ENCODE results near the gene IL32.
"Not testable (repeated sequence)": the region's sequence is repeated elsewhere in the genome, so short reads cannot be mapped to it uniquely, and the experiment has no call there.

IL32 gene

DNA sequence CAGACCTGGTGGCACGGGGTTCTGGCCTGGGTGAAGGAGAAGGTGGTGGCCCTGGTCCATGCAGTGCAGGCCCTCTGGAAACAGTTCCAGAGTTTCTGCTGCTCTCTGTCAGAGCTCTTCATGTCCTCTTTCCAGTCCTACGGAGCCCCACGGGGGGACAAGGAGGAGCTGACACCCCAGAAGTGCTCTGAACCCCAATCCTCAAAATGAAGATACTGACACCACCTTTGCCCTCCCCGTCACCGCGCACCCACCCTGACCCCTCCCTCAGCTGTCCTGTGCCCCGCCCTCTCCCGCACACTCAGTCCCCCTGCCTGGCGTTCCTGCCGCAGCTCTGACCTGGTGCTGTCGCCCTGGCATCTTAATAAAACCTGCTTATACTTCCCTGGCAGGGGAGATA lies 3.7 kb downstream of the IL32 start:
- Mint-ChIP-seq H3K27ac (peak overlapping the region; percentile 93), H3K36me3 (peaks cover 18% of the 10 kb centered on the region), H3K4me1 (ENCODE audit: low read depth) (peaks cover 58% of the 10 kb centered on the region), H3K4me3 (peak overlapping the region; percentile 69)
- not testable (repeated sequence) for H3K27me3 Mint-ChIP-seq; H3K9me3 Mint-ChIP-seq (ENCODE audit: low read depth)

DNA sequence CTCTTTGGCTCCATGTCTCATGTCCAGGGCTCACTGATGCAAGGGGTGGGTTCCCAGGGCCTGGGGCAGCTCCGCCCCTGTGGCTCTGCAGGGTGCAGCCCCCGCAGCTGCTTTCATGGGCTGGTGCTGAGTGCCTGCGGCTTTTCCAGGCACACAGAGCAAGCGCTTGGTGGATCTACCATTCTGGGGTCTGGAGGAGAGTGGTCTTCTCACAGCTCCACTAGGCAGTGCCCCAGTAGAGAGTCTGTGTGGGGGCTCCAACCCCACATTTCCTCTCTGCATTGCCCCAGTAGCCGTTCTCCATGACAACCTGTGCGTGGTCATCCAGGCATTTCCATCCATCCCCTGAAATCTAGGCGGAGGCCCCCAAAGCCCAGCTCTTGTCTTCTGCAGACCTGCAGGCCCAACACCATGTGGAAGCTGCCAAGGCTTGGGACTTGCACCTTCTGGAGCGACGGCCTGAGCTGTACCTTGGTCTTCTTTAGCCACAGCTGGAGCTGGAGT lies 5.2 kb downstream of the IL32 start:
- H3K27ac Mint-ChIP-seq: peak overlapping the region; percentile 93
- peaks cover 61% of the 10 kb centered on the region for H3K4me1 Mint-ChIP-seq (ENCODE audit: low read depth)
- H3K4me3 Mint-ChIP-seq: peak overlapping the region; percentile 69
- H3K9me3 Mint-ChIP-seq (ENCODE audit: low read depth): no peaks in the 10 kb centered on the region
- peaks cover 16% of the 10 kb centered on the region for H3K36me3 Mint-ChIP-seq
- no peaks in the 10 kb centered on the region for H3K27me3 Mint-ChIP-seq

DNA sequence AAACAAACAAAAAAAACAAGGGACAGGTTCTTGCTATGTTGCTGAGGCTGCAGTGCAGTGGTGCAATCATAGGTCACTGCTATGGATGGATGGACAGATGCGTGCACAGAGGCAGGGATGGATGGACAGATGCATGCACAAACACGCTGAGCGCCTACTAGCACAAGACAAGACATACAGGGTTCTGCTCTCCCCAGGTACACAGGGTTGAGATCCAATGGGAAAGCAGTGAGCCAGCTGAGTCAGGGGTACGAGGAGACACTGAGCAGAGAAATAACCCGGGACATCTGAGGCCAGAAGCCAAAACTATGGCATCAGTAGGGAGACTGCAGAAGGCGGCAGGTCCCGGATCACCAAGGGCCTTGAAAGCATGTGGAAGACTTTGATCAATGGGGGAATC lies 6.2 kb downstream of the IL32 start:
- Mint-ChIP-seq H3K4me3 (no peak overlapping the region), H3K9me3 (ENCODE audit: low read depth) (no peaks in the 10 kb centered on the region), H3K27ac (peak overlapping the region; percentile 46), H3K4me1 (ENCODE audit: low read depth) (peaks cover 69% of the 10 kb centered on the region), H3K27me3 (no peaks in the 10 kb centered on the region), H3K36me3 (peaks cover 15% of the 10 kb centered on the region)

GRCh38 chr16:3072148-3072547 lies 6.7 kb downstream of the IL32 start:
- not testable (repeated sequence) for H3K4me3 Mint-ChIP-seq; H3K27me3 Mint-ChIP-seq; H3K9me3 Mint-ChIP-seq (ENCODE audit: low read depth)
- Mint-ChIP-seq H3K27ac (peak overlapping the region; percentile 46), H3K4me1 (ENCODE audit: low read depth) (peaks cover 72% of the 10 kb centered on the region), H3K36me3 (peaks cover 13% of the 10 kb centered on the region)

DNA sequence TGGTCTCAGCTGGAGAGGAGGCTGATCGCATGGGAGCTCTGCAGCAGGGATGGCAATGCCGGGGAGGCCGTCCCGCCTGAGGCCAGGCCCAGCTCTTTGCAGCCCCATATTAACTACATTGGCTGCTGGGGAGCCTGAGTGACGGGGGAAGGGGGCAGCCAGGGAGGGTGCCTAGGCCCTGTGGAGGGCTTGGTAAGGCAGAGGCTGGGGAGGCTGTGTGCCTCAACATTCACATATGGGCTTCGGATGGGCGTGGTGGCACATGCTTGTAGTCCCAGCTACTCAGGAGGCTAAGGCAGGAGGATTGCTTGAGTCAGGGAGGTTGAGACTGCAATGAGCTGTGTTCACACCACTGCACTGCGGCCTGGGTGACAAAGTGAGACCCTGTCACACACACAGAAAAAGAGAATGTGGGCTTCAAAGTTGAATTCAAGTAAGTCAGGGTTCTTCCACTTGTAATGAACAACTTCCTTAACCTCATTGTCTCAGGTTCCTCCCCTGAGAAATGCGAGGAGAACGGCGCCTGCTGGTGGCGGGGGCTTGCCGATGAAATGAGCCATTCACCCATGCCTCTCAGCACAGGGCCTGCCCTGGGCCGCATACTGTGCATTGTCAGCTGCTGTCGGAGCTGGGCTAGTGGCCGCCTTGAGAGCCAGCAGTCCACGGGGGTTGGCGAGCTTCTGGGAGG lies 7.3 kb downstream of the IL32 start:
- Mint-ChIP-seq H3K27ac (peak overlapping the region; percentile 99), H3K36me3 (peaks cover 11% of the 10 kb centered on the region), H3K4me1 (ENCODE audit: low read depth) (peaks cover 75% of the 10 kb centered on the region)
- not testable (repeated sequence) for H3K4me3 Mint-ChIP-seq; H3K9me3 Mint-ChIP-seq (ENCODE audit: low read depth); H3K27me3 Mint-ChIP-seq

DNA sequence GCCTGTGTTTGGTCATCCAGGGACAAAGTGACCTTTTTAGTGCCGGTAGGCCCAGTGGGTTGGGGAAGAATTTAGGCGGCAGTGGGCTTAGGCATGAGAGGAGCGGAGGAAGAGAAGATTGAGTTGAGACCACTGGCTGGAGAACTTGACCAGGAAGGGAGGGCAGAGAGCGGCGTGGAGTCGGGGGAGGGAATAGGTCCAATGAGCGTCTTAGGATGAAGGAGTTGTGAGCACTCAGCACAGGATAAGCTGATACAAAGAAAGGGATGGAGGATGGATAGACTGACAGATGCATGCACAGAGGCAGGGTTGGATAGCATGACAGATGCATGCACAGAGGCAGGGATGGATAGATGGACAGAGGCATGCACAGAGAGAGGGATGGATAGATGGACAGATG lies 8.0 kb downstream of the IL32 start:
- Mint-ChIP-seq H3K27ac (peak overlapping the region; percentile 99), H3K9me3 (ENCODE audit: low read depth) (no peaks in the 10 kb centered on the region), H3K4me3 (peak overlapping the region; percentile 74), H3K27me3 (no peaks in the 10 kb centered on the region), H3K4me1 (ENCODE audit: low read depth) (peaks cover 78% of the 10 kb centered on the region), H3K36me3 (peaks cover 12% of the 10 kb centered on the region)

DNA sequence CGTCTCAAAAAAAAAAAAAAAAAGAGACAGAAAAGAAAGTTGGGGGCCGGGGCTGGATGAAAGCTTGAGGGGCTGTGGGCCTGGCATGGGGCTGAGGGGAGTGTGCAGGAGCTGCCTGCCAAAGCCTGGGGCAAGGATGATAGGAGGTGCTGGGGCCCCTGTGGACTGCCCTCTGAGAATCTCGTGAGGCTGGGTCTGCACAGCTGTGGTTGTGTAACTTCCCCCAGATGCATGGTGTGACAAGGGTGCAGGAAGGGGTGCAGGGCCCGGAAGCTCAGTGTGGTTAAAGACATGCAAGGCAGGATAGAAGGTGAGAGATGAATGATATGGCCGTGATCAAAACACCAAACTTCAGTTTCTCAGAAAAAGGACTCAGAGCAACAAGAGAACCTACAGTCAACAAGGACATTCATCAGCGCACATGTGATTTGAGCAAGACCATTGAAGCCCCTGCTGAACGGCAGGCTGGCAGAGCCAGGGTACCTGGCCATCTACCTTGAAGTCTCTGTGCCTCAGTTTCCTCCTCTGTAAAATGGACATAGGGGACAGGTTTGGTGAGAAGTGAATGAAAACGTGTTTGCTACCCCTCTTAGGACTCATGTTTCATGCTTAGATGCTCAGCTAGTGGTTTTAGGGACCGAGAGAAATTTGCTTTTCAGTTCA lies 9.6 kb downstream of the IL32 start:
- H3K4me1 Mint-ChIP-seq (ENCODE audit: low read depth): peaks cover 81% of the 10 kb centered on the region
- H3K27ac Mint-ChIP-seq: peak overlapping the region; percentile 99
- H3K4me3 Mint-ChIP-seq: peak overlapping the region; percentile 74
- H3K36me3 Mint-ChIP-seq: peaks cover 8% of the 10 kb centered on the region
- H3K27me3 Mint-ChIP-seq: no peaks in the 10 kb centered on the region
- no peaks in the 10 kb centered on the region for H3K9me3 Mint-ChIP-seq (ENCODE audit: low read depth)

DNA sequence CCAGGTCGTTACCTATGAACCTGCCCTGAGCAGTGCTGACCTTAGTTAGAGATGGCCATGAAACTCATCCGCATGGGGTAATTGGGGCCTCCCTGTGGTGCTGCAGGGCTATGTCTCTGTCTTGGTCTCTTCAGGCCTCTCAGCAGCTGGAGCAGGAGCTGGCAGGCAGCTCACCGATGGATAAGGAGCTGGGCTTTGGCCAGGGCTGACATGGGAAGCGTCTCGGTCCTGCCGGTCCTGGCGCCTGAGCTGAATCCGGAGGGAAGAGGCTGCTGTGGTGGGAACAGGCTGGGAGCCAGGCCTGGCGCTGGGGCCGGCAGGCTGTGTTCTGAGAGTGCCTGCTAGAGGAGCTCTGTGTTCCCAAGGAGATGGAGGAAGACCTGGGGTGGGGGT lies 10.1 kb downstream of the IL32 start:
- no peaks in the 10 kb centered on the region for H3K9me3 Mint-ChIP-seq (ENCODE audit: low read depth)
- no peaks in the 10 kb centered on the region for H3K27me3 Mint-ChIP-seq
- H3K36me3 Mint-ChIP-seq: peaks cover 5% of the 10 kb centered on the region
- peak overlapping the region; percentile 99 for H3K27ac Mint-ChIP-seq
- H3K4me1 Mint-ChIP-seq (ENCODE audit: low read depth): peaks cover 77% of the 10 kb centered on the region
- peak overlapping the region; percentile 74 for H3K4me3 Mint-ChIP-seq

DNA sequence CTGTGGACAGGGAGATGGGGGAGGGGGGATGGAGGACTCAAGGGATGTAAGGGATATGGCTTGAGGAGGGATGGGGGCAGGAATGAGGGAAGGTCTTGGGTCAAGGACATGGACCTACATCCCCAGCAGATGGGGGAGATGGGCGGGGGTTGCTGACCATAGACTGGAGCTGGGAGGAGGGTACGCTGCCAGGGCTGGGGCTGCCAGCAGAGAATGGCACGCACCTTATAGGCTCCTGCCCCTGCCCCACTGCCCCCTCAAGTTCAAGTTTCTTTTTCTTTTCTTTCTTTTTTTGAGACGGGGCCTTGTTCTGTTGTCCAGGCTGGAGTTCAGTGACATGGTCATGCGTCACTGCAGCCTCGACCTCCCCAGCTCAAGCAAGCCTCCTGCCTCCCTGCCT lies 10.5 kb downstream of the IL32 start:
- H3K9me3 Mint-ChIP-seq (ENCODE audit: low read depth); H3K27me3 Mint-ChIP-seq; H3K4me3 Mint-ChIP-seq; H3K36me3 Mint-ChIP-seq: not testable (repeated sequence)
- peak overlapping the region; percentile 99 for H3K27ac Mint-ChIP-seq
- peaks cover 78% of the 10 kb centered on the region for H3K4me1 Mint-ChIP-seq (ENCODE audit: low read depth)

- H3K4me3 Mint-ChIP-seq: peak overlapping the region; percentile 49
- peaks cover 5% of the 10 kb centered on the region for H3K36me3 Mint-ChIP-seq
- H3K4me1 Mint-ChIP-seq (ENCODE audit: low read depth): peaks cover 77% of the 10 kb centered on the region
- H3K9me3 Mint-ChIP-seq (ENCODE audit: low read depth): no peaks in the 10 kb centered on the region
- H3K27ac Mint-ChIP-seq: peak overlapping the region; percentile 99
- no peaks in the 10 kb centered on the region for H3K27me3 Mint-ChIP-seq
These were observed 11.1 kb downstream of the IL32 start for GRCh38 chr16:3076577-3076976.

GRCh38 chr16:3080024-3080423 lies 14.6 kb downstream of the IL32 start:
- no peaks in the 10 kb centered on the region for H3K27me3 Mint-ChIP-seq
- H3K9me3 Mint-ChIP-seq (ENCODE audit: low read depth): no peaks in the 10 kb centered on the region
- H3K36me3 Mint-ChIP-seq: peaks cover 5% of the 10 kb centered on the region
- peaks cover 60% of the 10 kb centered on the region for H3K4me1 Mint-ChIP-seq (ENCODE audit: low read depth)
- no peak overlapping the region for H3K4me3 Mint-ChIP-seq
- H3K27ac Mint-ChIP-seq: peak overlapping the region; percentile 30

DNA sequence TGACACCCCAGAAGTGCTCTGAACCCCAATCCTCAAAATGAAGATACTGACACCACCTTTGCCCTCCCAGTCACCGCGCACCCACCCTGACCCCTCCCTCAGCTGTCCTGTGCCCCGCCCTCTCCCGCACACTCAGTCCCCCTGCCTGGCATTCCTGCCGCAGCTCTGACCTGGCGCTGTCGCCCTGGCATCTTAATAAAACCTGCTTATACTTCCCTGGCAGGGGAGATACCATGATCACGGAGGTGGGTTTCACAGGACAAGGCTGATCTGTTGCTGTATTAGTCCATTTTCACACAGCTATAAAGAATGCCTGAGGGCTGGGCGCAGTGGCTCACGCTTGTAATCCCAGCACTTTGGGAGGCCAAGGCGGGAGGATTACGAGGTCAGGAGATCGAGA lies 16.5 kb downstream of the IL32 start:
- H3K36me3 Mint-ChIP-seq, H3K27ac Mint-ChIP-seq: not testable (repeated sequence)
- H3K4me1 Mint-ChIP-seq (ENCODE audit: low read depth): peaks cover 50% of the 10 kb centered on the region

DNA sequence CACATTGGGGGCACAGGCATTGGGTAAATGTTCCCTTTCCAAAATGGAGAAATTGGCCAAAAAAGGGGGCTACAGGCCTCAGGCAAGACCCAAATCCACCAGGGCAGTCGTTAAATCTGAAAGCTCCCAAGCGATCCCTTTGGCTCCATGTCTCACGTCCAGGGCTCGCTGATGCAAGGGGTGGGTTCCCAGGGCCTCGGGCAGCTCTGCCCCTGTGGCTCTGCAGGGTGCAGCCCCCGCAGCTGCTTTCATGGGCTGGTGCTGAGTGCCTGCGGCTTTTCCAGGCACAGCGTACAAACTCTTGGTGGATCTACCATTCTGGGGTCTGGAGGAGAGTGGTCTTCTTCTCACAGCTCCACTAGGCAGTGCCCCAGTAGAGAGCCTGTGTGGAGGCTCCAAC lies 18.0 kb downstream of the IL32 start:
- H3K4me1 Mint-ChIP-seq (ENCODE audit: low read depth): peaks cover 45% of the 10 kb centered on the region
- not testable (repeated sequence) for H3K27me3 Mint-ChIP-seq, H3K27ac Mint-ChIP-seq

More for the DNA sequence above, 16.5 kb downstream of the IL32 start:
- not testable (repeated sequence) for H3K9me3 Mint-ChIP-seq (ENCODE audit: low read depth); H3K27me3 Mint-ChIP-seq; H3K4me3 Mint-ChIP-seq

GRCh38 chr16:3084491-3084890 lies 19.1 kb downstream of the IL32 start:
- Mint-ChIP-seq H3K9me3 (ENCODE audit: low read depth) (no peaks in the 10 kb centered on the region), H3K36me3 (no peaks in the 10 kb centered on the region), H3K4me1 (ENCODE audit: low read depth) (peaks cover 42% of the 10 kb centered on the region), H3K27ac (no peak overlapping the region), H3K4me3 (no peak overlapping the region), H3K27me3 (no peaks in the 10 kb centered on the region)

More for the DNA sequence above, 18.0 kb downstream of the IL32 start:
- H3K36me3 Mint-ChIP-seq; H3K9me3 Mint-ChIP-seq (ENCODE audit: low read depth); H3K4me3 Mint-ChIP-seq: not testable (repeated sequence)

DNA sequence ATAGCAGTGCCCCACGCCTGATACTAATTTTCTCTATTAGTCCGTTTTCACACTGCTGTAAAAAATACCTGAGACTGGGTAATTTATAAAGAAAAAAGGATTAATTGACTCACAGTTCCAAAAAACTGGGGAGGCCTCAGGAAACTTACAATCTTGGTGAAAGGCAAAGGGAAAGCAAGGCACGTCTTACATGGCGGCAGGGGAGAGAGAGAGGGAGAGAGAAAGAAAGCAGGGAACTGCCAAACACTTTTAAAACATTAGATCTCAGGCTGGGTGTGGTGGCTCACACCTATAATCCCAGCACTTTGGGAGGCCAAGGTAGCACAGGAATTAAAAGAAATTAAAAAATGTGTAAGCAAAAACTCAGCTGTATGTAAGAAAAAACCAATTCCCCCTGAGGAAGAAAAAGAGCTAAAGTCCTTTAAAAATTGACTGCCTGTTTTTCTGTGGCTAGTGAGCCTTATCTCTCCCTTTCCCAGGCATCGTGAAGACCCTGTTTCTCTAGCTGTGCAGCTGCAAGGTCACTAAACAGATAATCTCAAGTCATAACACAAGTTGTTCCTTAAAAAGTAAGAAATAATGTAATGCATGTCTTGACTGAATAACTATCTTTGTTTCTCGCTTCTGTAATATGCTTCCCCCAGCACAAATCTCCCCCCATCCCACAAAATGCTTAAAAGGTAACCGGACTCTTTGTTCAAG lies 19.7 kb downstream of the IL32 start:
- no peak overlapping the region for H3K4me3 Mint-ChIP-seq
- H3K27ac Mint-ChIP-seq: no peak overlapping the region
- peaks cover 37% of the 10 kb centered on the region for H3K4me1 Mint-ChIP-seq (ENCODE audit: low read depth)
- no peaks in the 10 kb centered on the region for H3K9me3 Mint-ChIP-seq (ENCODE audit: low read depth)
- no peaks in the 10 kb centered on the region for H3K36me3 Mint-ChIP-seq
- H3K27me3 Mint-ChIP-seq: no peaks in the 10 kb centered on the region
